ENCODE data around the gene TESK1.
A peak's percentile ranks its signal among the peaks of the same experiment; 100 is the strongest.
"Not testable (repeated sequence)": the region's sequence is repeated elsewhere in the genome, so short reads cannot be mapped to it uniquely, and the experiment has no call there.

The TESK1 gene

GRCh38 chr9:35639225-35639624, 34.2 kb downstream of the TESK1 start:
- H3K9ac ChIP-seq; H2AFZ ChIP-seq; H3K79me2 ChIP-seq; H3K36me3 ChIP-seq (ENCODE audit: control insufficient read depth, insufficient read depth, low read length); H3K9me3 ChIP-seq (ENCODE audit: control insufficient read depth, low read length); H3K27me3 ChIP-seq (ENCODE audit: control insufficient read depth, insufficient read depth, low read length); H3K4me2 ChIP-seq (ENCODE audit: low read length); H3K27ac ChIP-seq; H3K4me3 ChIP-seq (ENCODE audit: low read depth, low read length); H3K4me1 ChIP-seq: not testable (repeated sequence)

- no peaks in the 10 kb centered on the region for H3K9me3 ChIP-seq (ENCODE audit: control insufficient read depth, low read length)
- no peaks in the 10 kb centered on the region for H3K36me3 ChIP-seq (ENCODE audit: control insufficient read depth, insufficient read depth, low read length)
- no peaks in the 10 kb centered on the region for H3K4me1 ChIP-seq
- H3K27ac ChIP-seq: no peak overlapping the region
- TF ChIP-seq CTCF (IDR thresholded peaks at IDR 0.05): no peak
- no peaks in the 10 kb centered on the region for H3K27me3 ChIP-seq (ENCODE audit: control insufficient read depth, insufficient read depth, low read length)
- H3K4me3 ChIP-seq (ENCODE audit: low read depth, low read length): no peak overlapping the region
- H2AFZ ChIP-seq: no peak overlapping the region
- H3K9ac ChIP-seq: no peak overlapping the region
- H3K4me2 ChIP-seq (ENCODE audit: low read length): no peak overlapping the region
- H3K79me2 ChIP-seq: no peaks in the 10 kb centered on the region
Observed at GRCh38 chr9:35639631-35640030, 34.6 kb downstream of the TESK1 start.

GRCh38 chr9:35640431-35640830, 35.4 kb downstream of the TESK1 start:
- H3K36me3 ChIP-seq (ENCODE audit: control insufficient read depth, insufficient read depth, low read length); H2AFZ ChIP-seq: not testable (repeated sequence)

GRCh38 chr9:35641478-35641877, 36.4 kb downstream of the TESK1 start:
- not testable (repeated sequence) for H3K4me3 ChIP-seq (ENCODE audit: low read depth, low read length); H3K9ac ChIP-seq; H3K36me3 ChIP-seq (ENCODE audit: control insufficient read depth, insufficient read depth, low read length); H2AFZ ChIP-seq; H3K27ac ChIP-seq; H3K4me1 ChIP-seq; H3K9me3 ChIP-seq (ENCODE audit: control insufficient read depth, low read length); H3K4me2 ChIP-seq (ENCODE audit: low read length); H3K79me2 ChIP-seq; H3K27me3 ChIP-seq (ENCODE audit: control insufficient read depth, insufficient read depth, low read length)

More at GRCh38 chr9:35640431-35640830, 35.4 kb downstream of the TESK1 start:
- not testable (repeated sequence) for H3K4me2 ChIP-seq (ENCODE audit: low read length); H3K27me3 ChIP-seq (ENCODE audit: control insufficient read depth, insufficient read depth, low read length); H3K4me3 ChIP-seq (ENCODE audit: low read depth, low read length); H3K79me2 ChIP-seq; H3K4me1 ChIP-seq; H3K9ac ChIP-seq; H3K9me3 ChIP-seq (ENCODE audit: control insufficient read depth, low read length); H3K27ac ChIP-seq

GRCh38 chr9:35643046-35643445, 38.0 kb downstream of the TESK1 start:
- Histone ChIP-seq H3K27ac (no peak overlapping the region), H3K36me3 (ENCODE audit: control insufficient read depth, insufficient read depth, low read length) (no peaks in the 10 kb centered on the region), H3K79me2 (no peaks in the 10 kb centered on the region), H3K4me3 (ENCODE audit: low read depth, low read length) (no peak overlapping the region), H3K9ac (no peak overlapping the region), H3K27me3 (ENCODE audit: control insufficient read depth, insufficient read depth, low read length) (no peaks in the 10 kb centered on the region), H3K4me1 (peaks cover 3% of the 10 kb centered on the region), H3K9me3 (ENCODE audit: control insufficient read depth, low read length) (no peaks in the 10 kb centered on the region), H2AFZ (no peak overlapping the region), H3K4me2 (ENCODE audit: low read length) (no peak overlapping the region)
- no peak for TF ChIP-seq CTCF (IDR thresholded peaks at IDR 0.05)

- not testable (repeated sequence) for H3K4me1 ChIP-seq; H3K36me3 ChIP-seq (ENCODE audit: control insufficient read depth, insufficient read depth, low read length); H3K27me3 ChIP-seq (ENCODE audit: control insufficient read depth, insufficient read depth, low read length); H3K79me2 ChIP-seq; H3K9ac ChIP-seq; H3K9me3 ChIP-seq (ENCODE audit: control insufficient read depth, low read length); H3K27ac ChIP-seq
- Histone ChIP-seq H3K4me2 (ENCODE audit: low read length) (peak overlapping the region; percentile 94), H2AFZ (peak overlapping the region; percentile 90), H3K4me3 (ENCODE audit: low read depth, low read length) (peak overlapping the region; percentile 97)
Observed at GRCh38 chr9:35645736-35646135, 40.7 kb downstream of the TESK1 start.

GRCh38 chr9:35646153-35646532, 41.1 kb downstream of the TESK1 start:
- Histone ChIP-seq H3K4me1 (peaks cover 3% of the 10 kb centered on the region), H3K27ac (peak overlapping the region; percentile 71), H3K79me2 (no peaks in the 10 kb centered on the region), H3K4me2 (ENCODE audit: low read length) (peak overlapping the region; percentile 94), H2AFZ (peak overlapping the region; percentile 90), H3K4me3 (ENCODE audit: low read depth, low read length) (peak overlapping the region; percentile 97), H3K36me3 (ENCODE audit: control insufficient read depth, insufficient read depth, low read length) (no peaks in the 10 kb centered on the region), H3K9me3 (ENCODE audit: control insufficient read depth, low read length) (no peaks in the 10 kb centered on the region), H3K27me3 (ENCODE audit: control insufficient read depth, insufficient read depth, low read length) (no peaks in the 10 kb centered on the region), H3K9ac (peak overlapping the region; percentile 21)
- no peak for TF ChIP-seq CTCF (IDR thresholded peaks at IDR 0.05)

Data from parathyroid adenoma (tissue), 2 donors.